Measurements from ENCODE around the gene PATJ. TPM values are rescaled to one million over a fixed set of nuclear protein-coding genes. Genes with fewer than 3 reads are reported as not detected.

PATJ gene
- polyA plus RNA-seq, 1 of the 3 experiments (the other 2 are of a cell fraction), result 3.0 TPM

DNA sequence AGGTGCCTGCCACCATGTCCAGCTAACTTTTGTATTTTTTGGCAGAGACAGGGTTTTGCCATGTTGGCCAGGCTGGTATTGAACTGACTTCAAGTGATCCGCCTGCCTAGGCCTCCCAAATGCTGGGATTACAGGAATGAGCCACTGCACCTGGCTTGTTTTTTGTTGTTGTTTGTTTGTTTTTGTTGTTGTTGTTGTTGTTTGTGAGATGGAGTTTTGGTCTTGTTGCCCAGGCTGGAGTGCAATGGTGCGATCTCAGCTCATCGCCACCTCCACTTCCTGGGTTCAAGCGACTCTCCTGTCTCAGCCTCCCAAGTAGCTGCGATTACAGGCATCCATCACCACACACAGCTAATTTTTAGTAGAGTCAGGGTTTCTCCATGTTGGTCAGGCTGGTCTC lies 445.3 kb downstream of the PATJ start:
- H3F3A ChIP-seq (replicated peaks; ENCODE audit: insufficient read depth), result no peaks in the 10 kb centered on the region
- H3K27me3 ChIP-seq (ENCODE audit: insufficient read depth), result no peaks in the 10 kb centered on the region
- no peak overlapping the region for H3K27ac ChIP-seq (ENCODE audit: low read depth in 2 of 2, low read length in 1 of 2)
- no peaks in the 10 kb centered on the region for H3K9me3 ChIP-seq
- no peak overlapping the region for H3K9ac ChIP-seq
- DNase-seq, result no peak
- no peaks in the 10 kb centered on the region for H3K36me3 ChIP-seq (replicated peaks in 1 of 2; ENCODE audit: control insufficient read depth in 1 of 2, insufficient read depth in 2 of 2, low read length in 1 of 2)
- ChIA-PET CTCF (interaction anchor here (0.6 to 1.3 kb wide), 2 partner anchors 12 to 774 kb away, joined by 3 to 11 read pairs; no protein-coding TSS in a partner anchor), POLR2A (no interaction called here)
- no peaks in the 10 kb centered on the region for H3K9me2 ChIP-seq
- H3K79me2 ChIP-seq (ENCODE audit: insufficient read depth), result no peaks in the 10 kb centered on the region
- H3K4me1 ChIP-seq (ENCODE audit: control insufficient read depth in 1 of 2, insufficient read depth in 2 of 2, low read depth in 1 of 2, low read length in 1 of 2), result no peaks in the 10 kb centered on the region; a peak in 1 of 4 replicates
- WGBS (ENCODE audit: low lambda C conversion rate), result 86% methylated on average over 5 of the region's 5 CpGs
- H3K4me2 ChIP-seq, result no peak overlapping the region
- H3K4me3 ChIP-seq (ENCODE audit: low read depth in 2 of 2, low read length in 1 of 2), result no peak overlapping the region
- no peaks in the 10 kb centered on the region for H4K20me1 ChIP-seq (ENCODE audit: insufficient read depth)
- no peak overlapping the region for H2AFZ ChIP-seq (ENCODE audit: low read depth)
- no peak for TF ChIP-seq MXI1 (IDR thresholded peaks at IDR 0.05; ENCODE audit: low read depth, low read length)
- TF ChIP-seq YY1 (IDR thresholded peaks at IDR 0.05; ENCODE audit: low read depth), result no peak
- no peak for TF ChIP-seq RCOR1 (IDR thresholded peaks at IDR 0.05; ENCODE audit: low read length)

DNA sequence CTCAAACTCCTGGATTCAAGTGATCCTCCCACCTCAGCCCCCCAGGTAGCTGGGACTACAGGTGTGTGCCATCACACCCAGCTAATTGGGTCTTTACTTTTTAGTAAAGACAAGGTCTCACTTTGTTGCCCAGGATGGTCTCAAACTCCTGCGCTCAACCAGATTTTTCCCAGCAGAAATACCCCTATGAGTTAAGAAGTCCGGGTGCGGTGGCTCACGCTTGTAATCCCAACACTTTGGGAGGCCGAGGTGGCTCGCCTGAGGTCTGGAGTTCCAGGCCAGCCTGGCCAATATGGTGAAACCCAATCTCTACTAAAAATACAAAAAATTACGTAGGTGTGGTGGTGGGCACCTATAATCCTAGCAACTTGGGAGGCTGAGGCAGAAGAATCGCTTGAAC lies 445.8 kb downstream of the PATJ start:
- 80% methylated on average over 8 of the region's 8 CpGs for WGBS (ENCODE audit: low lambda C conversion rate)
- Histone ChIP-seq H3K27ac (ENCODE audit: low read depth in 2 of 2, low read length in 1 of 2) (no peak overlapping the region), H3K4me3 (ENCODE audit: low read depth in 2 of 2, low read length in 1 of 2) (no peak overlapping the region), H3K4me2 (no peak overlapping the region), H3K9me2 (no peaks in the 10 kb centered on the region), H3K9ac (no peak overlapping the region), H3K36me3 (replicated peaks in 1 of 2; ENCODE audit: control insufficient read depth in 1 of 2, insufficient read depth in 2 of 2, low read length in 1 of 2) (no peaks in the 10 kb centered on the region), H3K9me3 (no peaks in the 10 kb centered on the region), H3K79me2 (ENCODE audit: insufficient read depth) (no peaks in the 10 kb centered on the region), H3K27me3 (ENCODE audit: insufficient read depth) (no peaks in the 10 kb centered on the region), H3F3A (replicated peaks; ENCODE audit: insufficient read depth) (no peaks in the 10 kb centered on the region), H4K20me1 (ENCODE audit: insufficient read depth) (no peaks in the 10 kb centered on the region), H2AFZ (ENCODE audit: low read depth) (no peak overlapping the region), H3K4me1 (ENCODE audit: control insufficient read depth in 1 of 2, insufficient read depth in 2 of 2, low read depth in 1 of 2, low read length in 1 of 2) (no peaks in the 10 kb centered on the region; a peak in 1 of 4 replicates)
- POLR2A ChIA-PET, result no interaction called here
- CTCF ChIA-PET, result interaction anchor here (0.6 to 1.3 kb wide), 2 partner anchors 12 to 774 kb away, joined by 3 to 11 read pairs; no protein-coding TSS in a partner anchor
- TF ChIP-seq, protein P1, sequence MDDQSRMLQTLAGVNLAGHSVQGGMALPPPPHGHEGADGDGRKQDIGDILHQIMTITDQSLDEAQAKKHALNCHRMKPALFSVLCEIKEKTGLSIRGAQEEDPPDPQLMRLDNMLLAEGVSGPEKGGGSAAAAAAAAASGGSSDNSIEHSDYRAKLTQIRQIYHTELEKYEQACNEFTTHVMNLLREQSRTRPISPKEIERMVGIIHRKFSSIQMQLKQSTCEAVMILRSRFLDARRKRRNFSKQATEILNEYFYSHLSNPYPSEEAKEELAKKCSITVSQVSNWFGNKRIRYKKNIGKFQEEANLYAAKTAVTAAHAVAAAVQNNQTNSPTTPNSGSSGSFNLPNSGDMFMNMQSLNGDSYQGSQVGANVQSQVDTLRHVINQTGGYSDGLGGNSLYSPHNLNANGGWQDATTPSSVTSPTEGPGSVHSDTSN (IDR thresholded peaks at IDR 0.05), result no peak
- TF ChIP-seq SMC3 (IDR thresholded peaks at IDR 0.05; ENCODE audit: low read depth, low read length), result no peak
- TF ChIP-seq YY1 (IDR thresholded peaks at IDR 0.05; ENCODE audit: low read depth), result no peak
- no peak for TF ChIP-seq CHD2 (IDR thresholded peaks at IDR 0.05; ENCODE audit: low read length, partially characterized antibody)
- TF ChIP-seq MXI1 (IDR thresholded peaks at IDR 0.05; ENCODE audit: low read depth, low read length), result no peak
- TF ChIP-seq FOSL2 (IDR thresholded peaks at IDR 0.05; ENCODE audit: borderline replicate concordance, low read depth), result no peak
- no peak for TF ChIP-seq RCOR1 (IDR thresholded peaks at IDR 0.05; ENCODE audit: low read length)
- no peak for TF ChIP-seq RXRA (IDR thresholded peaks at IDR 0.05; ENCODE audit: borderline replicate concordance, low read depth)
- no peak for TF ChIP-seq FOXM1 (IDR thresholded peaks at IDR 0.05; ENCODE audit: low read depth)
- no peak for TF ChIP-seq GATA2 (CRISPR knock-in tag; IDR thresholded peaks at IDR 0.05)
- no peak for TF ChIP-seq ELF1 (IDR thresholded peaks at IDR 0.05)
- TF ChIP-seq, protein P2, sequence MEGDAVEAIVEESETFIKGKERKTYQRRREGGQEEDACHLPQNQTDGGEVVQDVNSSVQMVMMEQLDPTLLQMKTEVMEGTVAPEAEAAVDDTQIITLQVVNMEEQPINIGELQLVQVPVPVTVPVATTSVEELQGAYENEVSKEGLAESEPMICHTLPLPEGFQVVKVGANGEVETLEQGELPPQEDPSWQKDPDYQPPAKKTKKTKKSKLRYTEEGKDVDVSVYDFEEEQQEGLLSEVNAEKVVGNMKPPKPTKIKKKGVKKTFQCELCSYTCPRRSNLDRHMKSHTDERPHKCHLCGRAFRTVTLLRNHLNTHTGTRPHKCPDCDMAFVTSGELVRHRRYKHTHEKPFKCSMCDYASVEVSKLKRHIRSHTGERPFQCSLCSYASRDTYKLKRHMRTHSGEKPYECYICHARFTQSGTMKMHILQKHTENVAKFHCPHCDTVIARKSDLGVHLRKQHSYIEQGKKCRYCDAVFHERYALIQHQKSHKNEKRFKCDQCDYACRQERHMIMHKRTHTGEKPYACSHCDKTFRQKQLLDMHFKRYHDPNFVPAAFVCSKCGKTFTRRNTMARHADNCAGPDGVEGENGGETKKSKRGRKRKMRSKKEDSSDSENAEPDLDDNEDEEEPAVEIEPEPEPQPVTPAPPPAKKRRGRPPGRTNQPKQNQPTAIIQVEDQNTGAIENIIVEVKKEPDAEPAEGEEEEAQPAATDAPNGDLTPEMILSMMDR (IDR thresholded peaks at IDR 0.05), result no peak
- no peak for TF ChIP-seq EP300 (IDR thresholded peaks at IDR 0.05; ENCODE audit: borderline replicate concordance in 1 of 2, low read depth in 1 of 2, low read length in 1 of 2)
- TF ChIP-seq, protein P3, sequence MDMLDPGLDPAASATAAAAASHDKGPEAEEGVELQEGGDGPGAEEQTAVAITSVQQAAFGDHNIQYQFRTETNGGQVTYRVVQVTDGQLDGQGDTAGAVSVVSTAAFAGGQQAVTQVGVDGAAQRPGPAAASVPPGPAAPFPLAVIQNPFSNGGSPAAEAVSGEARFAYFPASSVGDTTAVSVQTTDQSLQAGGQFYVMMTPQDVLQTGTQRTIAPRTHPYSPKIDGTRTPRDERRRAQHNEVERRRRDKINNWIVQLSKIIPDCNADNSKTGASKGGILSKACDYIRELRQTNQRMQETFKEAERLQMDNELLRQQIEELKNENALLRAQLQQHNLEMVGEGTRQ (IDR thresholded peaks at IDR 0.05; ENCODE audit: borderline replicate concordance, low read depth, low read length), result no peak
- no peak for TF ChIP-seq JUND (IDR thresholded peaks at IDR 0.05)
- TF ChIP-seq, protein P4, sequence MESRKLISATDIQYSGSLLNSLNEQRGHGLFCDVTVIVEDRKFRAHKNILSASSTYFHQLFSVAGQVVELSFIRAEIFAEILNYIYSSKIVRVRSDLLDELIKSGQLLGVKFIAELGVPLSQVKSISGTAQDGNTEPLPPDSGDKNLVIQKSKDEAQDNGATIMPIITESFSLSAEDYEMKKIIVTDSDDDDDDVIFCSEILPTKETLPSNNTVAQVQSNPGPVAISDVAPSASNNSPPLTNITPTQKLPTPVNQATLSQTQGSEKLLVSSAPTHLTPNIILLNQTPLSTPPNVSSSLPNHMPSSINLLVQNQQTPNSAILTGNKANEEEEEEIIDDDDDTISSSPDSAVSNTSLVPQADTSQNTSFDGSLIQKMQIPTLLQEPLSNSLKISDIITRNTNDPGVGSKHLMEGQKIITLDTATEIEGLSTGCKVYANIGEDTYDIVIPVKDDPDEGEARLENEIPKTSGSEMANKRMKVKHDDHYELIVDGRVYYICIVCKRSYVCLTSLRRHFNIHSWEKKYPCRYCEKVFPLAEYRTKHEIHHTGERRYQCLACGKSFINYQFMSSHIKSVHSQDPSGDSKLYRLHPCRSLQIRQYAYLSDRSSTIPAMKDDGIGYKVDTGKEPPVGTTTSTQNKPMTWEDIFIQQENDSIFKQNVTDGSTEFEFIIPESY (IDR thresholded peaks at IDR 0.05; ENCODE audit: borderline replicate concordance, low read depth), result no peak
- TF ChIP-seq FOXJ3 (CRISPR knock-in tag; IDR thresholded peaks at IDR 0.05), result no peak
- no peak for TF ChIP-seq SIN3A (IDR thresholded peaks at IDR 0.05; ENCODE audit: borderline replicate concordance, low read depth, low read length)
- no peak for TF ChIP-seq POLR2AphosphoS5 (IDR thresholded peaks at IDR 0.05; ENCODE audit: low read depth, low read length)
- no peak for TF ChIP-seq RAD21 (IDR thresholded peaks at IDR 0.05; ENCODE audit: low read length)
- no peak for DNase-seq

Data from SK-N-SH (cell line).